GM19324 (cell line): Measurements from ENCODE around the gene TFF3.

Experiments
- ATAC-seq: cut with Tn5 transposase; IDR thresholded peaks from one replicate; pipeline ENCODE4 v1.9.1; 2021; ENCODE audit warnings: mild to moderate bottlenecking, moderate library complexity; ENCODE audit not compliant: unreplicated experiment, low FRiP score

TFF3 gene

GRCh38 chr21:42291751-42292562 is 23.3 kb downstream of the TFF3 start:
- ATAC-seq, result no peak

- no peak for ATAC-seq
Observed at GRCh38 chr21:42291003-42291750, 24.0 kb downstream of the TFF3 start.

- no peak for ATAC-seq
Observed at GRCh38 chr21:42290505-42290904, 24.7 kb downstream of the TFF3 start.

- no peak for ATAC-seq
Observed at GRCh38 chr21:42289926-42290325, 25.3 kb downstream of the TFF3 start.

- no peak for ATAC-seq
Observed at GRCh38 chr21:42288962-42289361, 26.2 kb downstream of the TFF3 start.

- no peak for ATAC-seq
Observed at GRCh38 chr21:42287193-42288083, 27.8 kb downstream of the TFF3 start.

GRCh38 chr21:42286416-42286815 is 28.8 kb downstream of the TFF3 start:
- no peak for ATAC-seq

- ATAC-seq, result no peak
Observed at GRCh38 chr21:42285569-42286245, 29.5 kb downstream of the TFF3 start.

- ATAC-seq, result no peak
Observed at GRCh38 chr21:42282715-42283114, 32.5 kb downstream of the TFF3 start.

GRCh38 chr21:42282021-42282420 is 33.2 kb downstream of the TFF3 start:
- ATAC-seq, result no peak

- no peak for ATAC-seq
Observed at GRCh38 chr21:42281181-42281680, 34.0 kb downstream of the TFF3 start.

GRCh38 chr21:42280356-42281180 is 34.6 kb downstream of the TFF3 start:
- no peak for ATAC-seq

GRCh38 chr21:42279888-42280287 is 35.3 kb downstream of the TFF3 start:
- no peak for ATAC-seq

- no peak for ATAC-seq
Observed at GRCh38 chr21:42279341-42279871, 35.8 kb downstream of the TFF3 start.

- ATAC-seq, result no peak
Observed at GRCh38 chr21:42278451-42279149, 36.6 kb downstream of the TFF3 start.

GRCh38 chr21:42277593-42277992 is 37.6 kb downstream of the TFF3 start:
- no peak for ATAC-seq

GRCh38 chr21:42276526-42277154 is 38.6 kb downstream of the TFF3 start:
- ATAC-seq, result no peak

GRCh38 chr21:42276076-42276475 is 39.1 kb downstream of the TFF3 start:
- no peak for ATAC-seq
